ES-I3 (cell line): Measurements from ENCODE around the gene THADA.

ENCODE experiments used
- H3K36me3 ChIP-seq: 2 replicates; pipeline ENCODE4 v1.6.1; 2013; ENCODE audit warnings: mild to moderate bottlenecking, low read length, control low read depth, moderate library complexity; ENCODE audit not compliant: insufficient read depth
- H3K4me1 ChIP-seq: 2 replicates; pipeline ENCODE4 v1.6.1; 2013; ENCODE audit warnings: mild to moderate bottlenecking, control low read depth, low read length; ENCODE audit not compliant: insufficient read depth
- H3K9ac ChIP-seq: 2 replicates; pipeline ENCODE4 v1.6.1; 2013; ENCODE audit warnings: low read depth, mild to moderate bottlenecking, low read length, moderate library complexity
- H3K9me3 ChIP-seq: 2 replicates; pipeline ENCODE4 v1.6.1; 2013; ENCODE audit warnings: mild to moderate bottlenecking, low read length, moderate library complexity; ENCODE audit not compliant: control insufficient read depth, insufficient read depth

The THADA gene

GRCh38 chr2:43331422-43331821 is 264.4 kb downstream of the THADA start:
- Histone ChIP-seq H3K9me3 (no peaks in the 10 kb centered on the region), H3K9ac (no peak overlapping the region), H3K4me1 (no peaks in the 10 kb centered on the region), H3K36me3 (no peaks in the 10 kb centered on the region)

- Histone ChIP-seq H3K9me3 (no peaks in the 10 kb centered on the region), H3K9ac (no peak overlapping the region), H3K36me3 (no peaks in the 10 kb centered on the region), H3K4me1 (no peaks in the 10 kb centered on the region)
Observed at GRCh38 chr2:43329637-43330036, 266.2 kb downstream of the THADA start.

GRCh38 chr2:43328832-43329231 is 267.0 kb downstream of the THADA start:
- H3K9me3 ChIP-seq = no peaks in the 10 kb centered on the region
- H3K36me3 ChIP-seq = no peaks in the 10 kb centered on the region
- no peak overlapping the region for H3K9ac ChIP-seq
- H3K4me1 ChIP-seq = no peaks in the 10 kb centered on the region

- H3K9me3 ChIP-seq = no peaks in the 10 kb centered on the region
- no peaks in the 10 kb centered on the region for H3K36me3 ChIP-seq
- no peaks in the 10 kb centered on the region for H3K4me1 ChIP-seq
- H3K9ac ChIP-seq = no peak overlapping the region
Observed at GRCh38 chr2:43328133-43328532, 267.7 kb downstream of the THADA start.

- Histone ChIP-seq H3K4me1 (no peaks in the 10 kb centered on the region), H3K36me3 (no peaks in the 10 kb centered on the region), H3K9ac (no peak overlapping the region), H3K9me3 (no peaks in the 10 kb centered on the region)
Observed at GRCh38 chr2:43327119-43327518, 268.7 kb downstream of the THADA start.

GRCh38 chr2:43326101-43326825 is 269.6 kb downstream of the THADA start:
- Histone ChIP-seq H3K36me3 (no peaks in the 10 kb centered on the region), H3K9me3 (no peaks in the 10 kb centered on the region), H3K9ac (no peak overlapping the region), H3K4me1 (no peaks in the 10 kb centered on the region)

- H3K4me1 ChIP-seq = no peaks in the 10 kb centered on the region
Observed at GRCh38 chr2:43325107-43325811, 270.6 kb downstream of the THADA start.

GRCh38 chr2:43324259-43325106 is 271.4 kb downstream of the THADA start:
- Histone ChIP-seq H3K9ac (no peak overlapping the region), H3K4me1 (no peaks in the 10 kb centered on the region), H3K36me3 (no peaks in the 10 kb centered on the region), H3K9me3 (no peaks in the 10 kb centered on the region)

More at GRCh38 chr2:43325107-43325811, 270.6 kb downstream of the THADA start:
- H3K9me3 ChIP-seq = no peaks in the 10 kb centered on the region
- no peaks in the 10 kb centered on the region for H3K36me3 ChIP-seq
- H3K9ac ChIP-seq = no peak overlapping the region

GRCh38 chr2:43323857-43324256 is 272.0 kb downstream of the THADA start:
- Histone ChIP-seq H3K9me3 (no peaks in the 10 kb centered on the region), H3K9ac (no peak overlapping the region), H3K4me1 (no peaks in the 10 kb centered on the region), H3K36me3 (no peaks in the 10 kb centered on the region)

- Histone ChIP-seq H3K9ac (no peak overlapping the region), H3K4me1 (no peaks in the 10 kb centered on the region), H3K36me3 (no peaks in the 10 kb centered on the region), H3K9me3 (no peaks in the 10 kb centered on the region)
Observed at GRCh38 chr2:43321446-43321845, 274.4 kb downstream of the THADA start.

- no peaks in the 10 kb centered on the region for H3K4me1 ChIP-seq
- no peaks in the 10 kb centered on the region for H3K36me3 ChIP-seq
- H3K9me3 ChIP-seq = no peaks in the 10 kb centered on the region
Observed at GRCh38 chr2:43319541-43319940, 276.3 kb downstream of the THADA start.

GRCh38 chr2:43318791-43319190 is 277.0 kb downstream of the THADA start:
- no peaks in the 10 kb centered on the region for H3K9me3 ChIP-seq
- no peaks in the 10 kb centered on the region for H3K4me1 ChIP-seq

More at GRCh38 chr2:43319541-43319940, 276.3 kb downstream of the THADA start:
- H3K9ac ChIP-seq = no peak overlapping the region

GRCh38 chr2:43317680-43318079 is 278.2 kb downstream of the THADA start:
- H3K4me1 ChIP-seq = no peaks in the 10 kb centered on the region
- no peak overlapping the region for H3K9ac ChIP-seq
- H3K9me3 ChIP-seq = no peaks in the 10 kb centered on the region
- no peaks in the 10 kb centered on the region for H3K36me3 ChIP-seq

More at GRCh38 chr2:43318791-43319190, 277.0 kb downstream of the THADA start:
- no peaks in the 10 kb centered on the region for H3K36me3 ChIP-seq
- H3K9ac ChIP-seq = no peak overlapping the region

- no peak overlapping the region for H3K9ac ChIP-seq
- H3K4me1 ChIP-seq = no peaks in the 10 kb centered on the region
- no peaks in the 10 kb centered on the region for H3K36me3 ChIP-seq
- no peaks in the 10 kb centered on the region for H3K9me3 ChIP-seq
Observed at GRCh38 chr2:43317194-43317593, 278.6 kb downstream of the THADA start.
